ENCODE data around the gene PSMC3. TPM values are rescaled to one million over a fixed set of nuclear protein-coding genes. Genes with fewer than 3 reads are reported as not detected.
A peak's percentile ranks its signal among the peaks of the same experiment; 100 is the strongest.
"Not testable (repeated sequence)": the region's sequence is repeated elsewhere in the genome, so short reads cannot be mapped to it uniquely, and the experiment has no call there.

The PSMC3 gene
- 152 and 165 TPM in 2 replicates for total RNA-seq (2014; rRNA removed; shearing (Covaris generic))
- polyA plus RNA-seq (2015; cell fraction: cytosol; rRNA removed): 153 and 171 TPM in 2 replicates
- 35.0 and 56.2 TPM in 2 replicates for polyA plus RNA-seq (2015; cell fraction: nucleus; rRNA removed)

DNA sequence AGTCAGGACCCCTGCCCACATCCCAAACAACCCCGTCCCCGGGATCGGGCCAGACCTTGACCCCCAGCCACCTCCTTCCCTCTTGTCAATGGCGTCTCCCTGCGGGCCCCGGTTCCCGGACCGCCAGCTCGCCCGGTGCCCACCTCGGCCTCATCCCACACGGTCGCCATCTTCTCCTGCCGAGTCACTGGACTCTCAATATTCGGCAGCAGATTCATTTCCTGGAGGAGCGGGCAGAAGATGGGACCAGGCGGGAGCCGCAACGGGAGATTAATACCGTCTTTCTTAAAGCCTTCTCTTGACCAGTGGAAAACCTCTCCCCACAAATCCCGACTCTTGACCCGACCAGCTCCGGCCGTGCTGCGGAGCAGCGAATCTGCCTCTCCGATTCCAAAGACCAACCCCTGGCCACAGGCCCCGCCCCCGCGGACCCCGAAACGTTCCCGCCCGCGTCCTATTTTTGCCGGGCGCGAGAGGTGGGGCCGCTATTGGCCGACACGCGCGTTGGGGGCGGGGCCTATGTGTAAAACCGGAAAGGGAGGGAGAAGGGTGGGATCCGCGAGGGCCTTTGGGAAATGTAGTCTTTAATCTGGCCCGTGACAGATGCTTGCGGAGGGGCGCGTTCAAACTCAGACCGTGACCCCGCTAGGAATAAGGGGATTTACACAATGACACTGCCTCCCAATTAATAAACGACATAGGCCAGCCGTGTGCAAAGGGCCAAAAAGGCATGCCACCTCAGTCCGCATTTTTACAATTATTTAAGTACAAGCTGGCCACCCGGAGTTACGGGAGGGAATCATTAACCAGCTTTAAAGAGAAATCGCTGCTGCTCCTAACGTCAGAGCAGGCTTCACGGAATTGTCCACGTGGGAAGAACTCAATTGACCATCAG lies at the start of gene PSMC3:
Gene PSMC3 (minus strand): TSS at position 378 of the 895 bp plus-strand sequence. CDS start 160 bp downstream, at position 218.
- in situ Hi-C loops (cut with HindIII; ENCODE audit: low pct_unique_long_range_greater_than_20kb, low sequenced_read_pairs): no loop called here
- DNase-seq (ENCODE audit: low read depth, low spot score): peak; percentile 97

DNA sequence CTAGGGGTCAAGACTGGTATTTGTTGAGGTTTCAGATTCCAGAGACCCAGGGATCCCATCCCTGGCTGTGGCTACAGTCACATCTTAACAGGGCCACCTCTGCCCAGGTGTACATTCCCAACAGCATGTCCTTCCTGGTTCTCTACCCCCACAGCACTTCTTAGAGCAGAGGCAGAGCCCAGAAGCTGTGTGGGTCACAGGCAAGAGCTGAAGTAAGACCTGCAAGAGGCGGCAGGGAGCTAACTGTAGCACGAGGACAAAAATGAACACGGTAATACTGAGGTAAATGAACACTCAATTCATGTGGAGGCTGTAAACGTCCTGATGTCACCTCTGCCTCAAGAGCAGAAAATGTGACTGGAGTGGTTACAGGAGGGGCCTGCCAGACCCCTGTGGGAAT lies 44.4 kb upstream of the PSMC3 start:
- DNase-seq (ENCODE audit: low read depth, low spot score): no peak
- in situ Hi-C loops (cut with HindIII; ENCODE audit: low pct_unique_long_range_greater_than_20kb, low sequenced_read_pairs): no loop called here

DNA sequence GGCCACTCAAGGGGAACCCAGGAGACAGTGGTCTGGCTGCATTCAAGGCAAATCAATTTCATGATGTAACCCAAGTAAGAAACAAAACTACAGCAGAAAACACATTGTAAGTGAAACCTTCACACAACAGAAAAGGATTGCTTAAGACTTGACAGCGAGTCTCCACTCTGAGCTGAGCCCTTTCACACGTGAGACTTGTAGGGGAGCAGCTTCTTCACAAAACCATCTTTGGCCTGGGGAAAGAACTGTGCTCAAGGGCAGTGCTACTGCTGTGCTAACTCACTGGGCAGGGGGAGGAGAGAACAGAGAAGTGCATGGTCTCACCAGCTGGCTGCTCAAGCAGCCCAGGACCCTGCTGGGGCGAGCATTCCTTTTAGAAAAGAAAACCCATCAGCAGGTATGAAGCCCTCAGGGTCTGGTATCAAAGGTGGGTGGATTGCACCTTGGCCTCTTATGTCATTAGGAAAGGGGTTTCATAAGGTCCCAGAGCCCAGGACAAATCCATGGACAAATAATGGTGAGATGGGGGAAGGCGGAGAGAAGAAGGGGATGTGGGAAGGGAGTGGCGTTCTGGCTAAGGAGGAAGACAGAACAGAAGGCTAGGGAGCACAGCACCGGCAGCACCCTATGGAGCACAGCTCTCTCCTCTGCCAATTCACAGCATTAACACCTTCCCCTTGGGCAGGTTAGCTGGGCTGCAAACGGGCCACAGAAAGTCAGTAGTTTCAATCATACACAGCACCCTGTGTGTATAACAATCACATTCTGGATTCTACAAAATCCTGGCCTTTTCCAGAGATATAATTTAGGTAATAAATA lies 43.3 kb upstream of the PSMC3 start:
- no peak for DNase-seq (ENCODE audit: low read depth, low spot score)
- in situ Hi-C loops (cut with HindIII; ENCODE audit: low pct_unique_long_range_greater_than_20kb, low sequenced_read_pairs): no loop called here

DNA sequence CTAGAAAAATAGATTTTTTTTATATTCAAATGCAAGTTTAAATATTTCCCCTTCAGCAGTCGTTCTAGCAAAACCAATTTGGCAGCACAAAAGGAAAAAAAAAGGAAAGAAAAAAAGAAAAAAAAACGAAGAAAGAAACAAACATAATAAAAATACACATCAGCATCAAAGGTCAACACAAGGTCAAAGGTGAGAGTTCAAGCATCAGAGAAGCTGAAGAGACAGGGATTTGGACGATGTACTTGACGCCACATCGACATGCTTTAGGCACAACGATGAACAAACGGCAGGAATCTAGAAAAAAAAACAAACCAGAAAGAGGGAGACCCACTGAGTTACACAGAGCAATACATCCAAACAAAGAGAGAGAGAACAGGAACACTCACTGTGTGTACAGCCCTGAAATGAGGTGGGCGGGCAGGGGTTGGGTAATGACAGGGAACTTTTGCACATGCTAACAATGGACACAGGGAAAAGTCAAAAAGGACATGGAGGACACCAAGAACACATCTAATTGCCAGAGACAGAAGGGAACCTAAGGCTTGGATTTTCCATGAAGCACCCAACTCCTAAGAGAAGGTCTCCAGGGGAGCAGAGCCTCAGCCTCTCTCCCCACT lies 42.5 kb upstream of the PSMC3 start:
- in situ Hi-C loops (cut with HindIII; ENCODE audit: low pct_unique_long_range_greater_than_20kb, low sequenced_read_pairs): no loop called here

DNA sequence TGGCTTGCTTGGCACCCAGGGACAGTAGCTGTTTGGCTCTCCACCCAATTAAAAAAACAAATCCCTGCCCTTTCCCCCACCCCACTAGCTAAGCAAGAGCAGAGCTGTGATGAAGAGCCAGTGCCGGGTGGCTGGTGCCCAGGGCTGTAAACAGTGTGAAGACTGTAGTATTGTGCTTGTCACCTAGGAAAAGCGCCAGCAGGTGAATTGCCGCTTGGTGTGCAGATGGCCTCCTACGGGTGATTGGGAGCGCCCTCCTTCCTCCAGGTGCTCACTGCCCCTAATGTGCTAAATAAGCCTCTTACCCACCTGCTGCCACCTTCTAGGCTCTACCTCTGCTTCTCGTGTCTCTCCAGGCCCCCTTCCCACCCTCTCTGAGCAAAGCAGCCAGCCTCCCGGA lies 41.1 kb upstream of the PSMC3 start:
- DNase-seq (ENCODE audit: low read depth, low spot score): no peak

More for the DNA sequence above, 42.5 kb upstream of the PSMC3 start:
- no peak for DNase-seq (ENCODE audit: low read depth, low spot score)

DNA sequence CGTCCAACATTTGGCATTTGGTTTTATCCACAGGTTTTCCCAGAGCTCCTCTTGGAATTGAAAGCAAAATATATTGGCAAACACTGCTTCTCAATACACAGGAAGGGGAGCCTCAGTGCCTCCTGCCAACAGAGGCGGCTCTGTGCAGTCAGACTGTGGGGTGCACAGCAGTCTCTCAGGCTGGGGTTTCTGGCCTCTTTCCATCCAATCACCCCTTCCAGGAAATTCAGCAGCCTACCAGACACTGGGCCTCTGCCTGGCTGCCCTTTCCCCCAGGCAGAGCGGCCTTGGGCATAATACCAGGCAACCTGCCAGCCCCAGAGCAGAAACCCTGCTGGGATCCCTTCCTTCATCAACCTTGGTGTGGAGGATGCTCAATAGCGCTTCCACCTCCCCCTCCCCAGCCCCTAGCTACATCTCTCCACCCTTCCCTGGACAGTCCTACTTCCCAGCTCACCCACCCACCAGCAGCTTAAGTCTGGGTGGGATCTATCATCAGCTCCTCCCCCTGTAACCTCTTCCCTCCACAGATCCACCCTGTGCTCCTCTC lies 40.5 kb upstream of the PSMC3 start:
- in situ Hi-C loops (cut with HindIII; ENCODE audit: low pct_unique_long_range_greater_than_20kb, low sequenced_read_pairs): no loop called here
- no peak for DNase-seq (ENCODE audit: low read depth, low spot score)

More for the DNA sequence above, 41.1 kb upstream of the PSMC3 start:
- in situ Hi-C loops (cut with HindIII; ENCODE audit: low pct_unique_long_range_greater_than_20kb, low sequenced_read_pairs): no loop called here

DNA sequence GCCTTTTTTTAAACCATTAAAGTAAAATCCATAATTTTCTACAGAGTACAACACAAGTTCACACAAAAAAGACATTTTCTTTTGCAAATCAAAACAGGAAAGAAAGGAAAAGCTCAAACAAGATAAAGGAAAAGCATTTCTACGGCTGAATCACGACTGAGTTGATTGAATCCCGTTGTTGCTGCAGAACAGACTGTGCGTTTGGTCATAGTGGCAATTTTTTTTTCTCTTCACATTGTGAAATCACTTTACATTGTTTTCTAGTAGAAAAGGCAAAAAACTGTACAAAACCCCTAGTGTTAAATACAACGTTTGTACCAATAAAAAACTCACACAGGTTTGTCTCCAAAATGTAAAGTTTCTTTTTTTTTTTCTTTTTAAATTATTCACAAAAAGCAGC lies 40.0 kb upstream of the PSMC3 start:
- in situ Hi-C loops (cut with HindIII; ENCODE audit: low pct_unique_long_range_greater_than_20kb, low sequenced_read_pairs): no loop called here
- DNase-seq (ENCODE audit: low read depth, low spot score): no peak

DNA sequence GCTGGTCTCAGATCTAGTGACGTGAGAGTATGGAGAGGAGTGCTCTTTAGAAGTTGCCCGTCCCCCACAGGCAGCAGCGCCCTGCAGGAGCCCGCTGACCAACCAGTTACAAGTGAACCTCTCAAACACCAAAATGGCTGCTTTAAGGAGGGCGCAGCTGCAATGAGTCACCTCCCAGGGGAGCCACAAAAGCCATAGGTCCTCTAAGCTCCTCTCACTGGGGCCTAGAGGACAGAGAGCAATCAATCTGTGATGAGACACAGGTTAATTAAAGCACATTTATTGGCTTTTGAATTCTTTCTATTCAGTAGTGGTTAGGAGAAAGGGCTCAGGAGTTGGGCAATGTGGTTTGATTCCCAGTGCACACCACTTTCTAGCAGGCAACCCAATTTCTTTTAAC lies 38.2 kb upstream of the PSMC3 start:
- DNase-seq (ENCODE audit: low read depth, low spot score): peak; percentile 73

DNA sequence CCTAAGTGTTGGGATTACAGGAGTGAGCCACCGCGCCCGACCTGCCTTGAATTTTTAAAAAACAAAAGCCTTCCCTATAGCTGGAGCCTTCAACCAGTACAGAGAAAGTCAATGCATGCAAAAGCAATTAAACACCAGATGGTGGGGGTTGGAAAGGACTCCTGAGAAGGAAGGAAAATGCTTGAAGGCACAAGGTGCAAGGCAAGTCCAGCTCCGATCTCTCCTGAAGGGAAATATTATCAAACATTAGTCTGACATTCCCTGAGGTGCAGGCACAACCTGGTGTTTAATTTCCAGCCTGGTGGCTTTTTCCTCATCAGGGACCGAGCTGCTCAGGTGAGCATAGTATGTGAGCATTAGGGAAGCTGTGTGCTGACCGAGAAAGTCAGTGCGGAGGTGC lies 35.6 kb upstream of the PSMC3 start:
- no peak for DNase-seq (ENCODE audit: low read depth, low spot score)
- in situ Hi-C loops (cut with HindIII; ENCODE audit: low pct_unique_long_range_greater_than_20kb, low sequenced_read_pairs): no loop called here

More for the DNA sequence above, 38.2 kb upstream of the PSMC3 start:
- in situ Hi-C loops (cut with HindIII; ENCODE audit: low pct_unique_long_range_greater_than_20kb, low sequenced_read_pairs): no loop called here

DNA sequence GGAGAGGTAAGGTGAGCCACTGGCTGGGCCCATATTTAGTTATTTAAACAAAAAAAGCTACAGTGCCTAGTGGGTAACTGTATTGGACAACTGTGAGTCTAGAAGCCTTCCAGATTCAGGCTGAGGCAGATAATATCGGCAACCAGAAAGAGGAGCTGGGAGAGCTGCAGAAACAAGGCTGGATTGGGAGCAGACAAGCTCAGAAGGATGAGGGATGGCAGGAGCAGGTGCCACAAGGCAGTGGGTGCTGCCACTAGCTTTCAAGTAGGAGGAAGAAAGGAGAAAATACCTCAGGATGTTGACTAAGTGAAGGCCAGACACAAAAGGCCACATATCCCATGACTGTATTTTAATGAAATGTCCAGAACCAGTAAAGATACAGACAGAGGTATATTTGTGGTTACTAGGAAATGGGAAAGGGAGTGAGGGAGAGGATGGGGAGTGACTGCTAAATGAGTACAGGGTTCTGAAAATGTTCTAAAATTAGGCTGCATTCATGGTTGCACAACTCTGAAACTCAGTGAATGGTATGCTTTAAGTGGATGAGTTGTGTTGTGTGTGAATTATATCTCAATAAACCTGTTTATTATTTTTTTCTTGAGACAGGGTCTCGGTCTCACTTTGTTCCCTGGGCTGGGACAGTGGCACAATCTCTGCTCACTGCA lies 34.5 kb upstream of the PSMC3 start:
- no peak for DNase-seq (ENCODE audit: low read depth, low spot score)
- in situ Hi-C loops (cut with HindIII; ENCODE audit: low pct_unique_long_range_greater_than_20kb, low sequenced_read_pairs): no loop called here

DNA sequence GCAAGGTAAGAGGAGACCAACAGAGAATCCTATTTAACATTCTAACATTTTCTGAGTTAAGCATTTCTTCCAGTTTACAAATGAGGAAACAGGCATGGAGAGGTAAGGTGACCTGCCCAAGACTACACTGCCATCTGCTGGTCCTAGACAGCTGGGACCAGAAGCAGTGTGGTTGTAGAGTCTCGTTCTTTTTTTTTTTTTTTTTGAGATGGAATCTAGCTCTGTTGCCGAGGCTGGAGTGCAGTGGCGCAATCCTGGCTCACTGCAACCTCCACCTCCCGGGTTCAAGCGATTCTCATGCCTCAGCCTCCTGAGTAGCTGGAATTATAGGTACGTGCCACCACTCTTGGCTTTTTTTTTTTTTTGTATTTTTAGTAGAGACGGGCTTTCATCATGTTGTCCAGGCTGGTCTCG lies 28.0 kb upstream of the PSMC3 start:
- in situ Hi-C loops (cut with HindIII; ENCODE audit: low pct_unique_long_range_greater_than_20kb, low sequenced_read_pairs): not testable (repeated sequence)
- DNase-seq (ENCODE audit: low read depth, low spot score): peak; percentile 85

DNA sequence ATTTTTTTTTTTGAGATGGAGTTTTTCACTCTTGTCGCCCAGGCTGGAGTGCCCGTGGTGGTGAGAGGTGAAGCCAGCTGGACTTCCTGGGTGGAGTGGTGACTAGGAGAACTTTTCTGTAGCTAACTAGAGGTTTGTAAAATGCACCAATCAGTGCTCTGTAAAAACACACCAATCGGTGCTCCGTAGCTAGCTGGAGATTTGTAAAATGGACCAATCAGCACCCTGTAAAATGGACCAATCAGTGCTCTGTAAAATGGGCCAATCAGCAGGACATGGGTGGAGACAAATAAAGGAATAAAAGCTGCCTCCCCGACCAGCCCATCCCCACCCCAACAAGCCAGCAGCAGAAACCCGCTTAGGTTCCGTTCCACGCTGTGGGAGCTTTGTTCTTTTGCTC lies 27.1 kb upstream of the PSMC3 start:
- peak; percentile 30 for DNase-seq (ENCODE audit: low read depth, low spot score)
- in situ Hi-C loops (cut with HindIII; ENCODE audit: low pct_unique_long_range_greater_than_20kb, low sequenced_read_pairs): no loop called here

DNA sequence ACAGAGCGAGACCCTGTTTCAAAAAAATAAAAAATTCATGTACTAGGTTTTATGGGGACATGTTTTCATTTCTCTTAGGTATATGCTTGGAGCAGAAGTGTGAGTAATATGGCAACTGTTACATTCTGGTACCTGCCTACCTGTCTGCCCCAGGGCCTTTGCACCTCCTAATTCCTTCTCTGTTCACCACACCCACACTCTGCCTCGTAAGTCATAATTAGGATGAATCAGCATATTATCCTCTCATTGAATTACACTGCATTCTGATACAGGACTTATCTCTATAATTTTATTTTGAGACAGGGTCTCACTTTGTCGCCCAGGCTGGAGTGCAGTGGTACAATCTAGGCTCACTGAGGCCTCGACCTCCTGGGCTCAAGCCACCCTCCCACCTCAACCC lies 25.8 kb upstream of the PSMC3 start:
- in situ Hi-C loops (cut with HindIII; ENCODE audit: low pct_unique_long_range_greater_than_20kb, low sequenced_read_pairs): no loop called here
- no peak for DNase-seq (ENCODE audit: low read depth, low spot score)

DNA sequence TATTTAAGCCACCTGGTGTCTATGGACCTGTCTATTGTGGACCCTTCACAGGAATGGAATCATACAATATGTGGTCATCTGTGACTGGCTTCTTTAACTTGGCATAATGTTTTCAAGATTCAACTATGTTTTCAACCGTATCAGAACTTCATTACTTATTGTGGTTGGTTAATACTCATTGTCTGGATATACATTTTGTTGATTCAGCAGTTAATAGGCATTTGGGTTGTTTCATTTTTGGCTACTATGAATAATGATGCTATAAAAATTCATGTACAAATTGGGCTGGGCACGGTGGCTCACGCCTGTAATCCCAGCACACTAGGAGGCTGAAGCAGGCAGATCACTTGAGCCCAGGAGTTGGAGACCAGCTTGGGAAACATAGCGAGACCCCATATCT lies 25.2 kb upstream of the PSMC3 start:
- no peak for DNase-seq (ENCODE audit: low read depth, low spot score)
- in situ Hi-C loops (cut with HindIII; ENCODE audit: low pct_unique_long_range_greater_than_20kb, low sequenced_read_pairs): no loop called here

DNA sequence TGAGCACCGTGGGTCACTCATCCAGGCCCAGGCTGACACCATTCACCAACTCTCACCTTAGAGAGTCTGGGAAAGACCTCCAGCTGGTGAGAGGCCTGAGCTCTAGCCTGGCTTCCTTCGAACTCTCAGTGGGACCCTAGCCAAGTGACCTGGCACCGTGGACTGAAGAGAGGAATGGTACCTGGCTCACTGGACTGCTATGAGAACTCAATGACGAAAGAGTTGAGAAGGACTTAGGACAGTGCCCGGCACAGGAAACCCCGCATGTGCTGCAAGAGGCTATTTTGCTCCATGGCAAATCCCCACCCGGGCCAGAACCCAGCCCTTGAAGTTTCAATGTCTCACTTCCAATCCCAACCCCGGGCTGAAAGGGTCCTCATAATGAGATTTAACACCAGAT lies 23.3 kb upstream of the PSMC3 start:
- in situ Hi-C loops (cut with HindIII; ENCODE audit: low pct_unique_long_range_greater_than_20kb, low sequenced_read_pairs): no loop called here
- no peak for DNase-seq (ENCODE audit: low read depth, low spot score)

DNA sequence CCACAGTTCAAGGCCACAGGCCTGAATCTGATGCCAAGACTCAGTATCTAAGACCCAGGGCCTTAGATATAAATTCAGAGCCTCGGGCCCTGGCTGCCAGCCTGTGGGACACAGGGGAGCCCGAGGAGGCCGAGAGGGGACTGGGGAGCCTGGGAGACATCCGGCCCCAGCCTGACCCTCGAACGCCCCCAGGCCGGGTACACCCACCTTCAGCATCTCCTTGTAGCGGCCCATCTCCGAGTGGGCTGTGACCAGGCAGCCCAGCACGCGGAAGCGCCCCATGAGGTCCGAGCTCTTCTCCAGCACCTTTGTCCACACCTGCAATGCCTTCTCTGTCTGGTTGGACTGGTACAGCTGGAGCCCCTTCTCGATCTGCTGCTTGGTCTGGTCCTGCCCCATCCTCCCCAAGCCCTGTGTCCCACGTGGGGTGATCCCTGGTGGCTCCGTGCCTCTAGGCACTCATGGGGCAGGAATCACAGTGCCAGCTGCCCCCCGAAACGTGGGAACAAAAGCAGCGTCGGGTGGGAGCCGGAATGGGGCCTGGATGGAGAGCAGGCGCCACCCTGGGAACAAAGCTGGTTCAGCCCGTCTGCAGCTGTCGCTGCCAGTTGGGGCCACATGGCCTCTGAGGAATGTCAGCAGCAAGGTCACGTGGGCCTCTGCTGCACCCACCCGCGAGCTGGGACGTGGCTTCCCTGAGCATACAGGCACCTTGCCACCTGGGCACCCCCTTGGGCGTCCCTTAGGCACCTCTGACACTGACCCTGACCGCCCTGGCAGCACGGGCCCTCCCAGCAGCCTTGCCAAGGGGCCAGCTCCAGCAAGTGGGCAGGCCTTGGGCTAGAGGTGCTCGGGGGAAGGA lies 22.6 kb upstream of the PSMC3 start, which contains the start of gene RAPSN:
Gene RAPSN (minus strand): TSS at position 571 of the 862 bp plus-strand sequence. CDS start 172 bp downstream, at position 399.
- no peak for DNase-seq (ENCODE audit: low read depth, low spot score)
- in situ Hi-C loops (cut with HindIII; ENCODE audit: low pct_unique_long_range_greater_than_20kb, low sequenced_read_pairs): no loop called here

Measured in SK-MEL-5 (cell line).